Activated CD4-positive, alpha-beta memory T cell treated with anti-CD3 and anti-CD28 coated beads for 36 hours (primary cell): ENCODE measurements around the gene PDZD7. TPM values are rescaled to one million over a fixed set of nuclear protein-coding genes. Genes with fewer than 3 reads are reported as not detected.

Source experiments
- CTCF ChIA-PET: fragments of 350-600 bp; sonication (Branson Sonifier 250); formaldehyde crosslinking; loops from one replicate; lab custom pipeline; 2021; ENCODE audit warnings: antibody characterized with exemption, inconsistent platforms; lab: Charles Lee
- POLR2A ChIA-PET: fragments of 350-600 bp; sonication (Branson Sonifier 250); formaldehyde crosslinking; loops from one replicate; lab custom pipeline; 2021; ENCODE audit warnings: antibody characterized with exemption; lab: Charles Lee
- DNase-seq: peaks from one replicate; pipeline ENCODE4 v3.0.0-alpha.2; 2020
- H3K27ac Mint-ChIP-seq: one replicate; pipeline ENCODE4 v1.8.0; 2021; ENCODE audit warnings: mixed read lengths
- H3K27me3 Mint-ChIP-seq: one replicate; pipeline ENCODE4 v1.8.0; 2021; ENCODE audit warnings: mixed read lengths
- H3K36me3 Mint-ChIP-seq: one replicate; pipeline ENCODE4 v1.8.0; 2021; ENCODE audit warnings: mixed read lengths
- H3K4me1 Mint-ChIP-seq: one replicate; pipeline ENCODE4 v1.8.0; 2021; ENCODE audit warnings: low read depth, mixed read lengths
- H3K4me3 Mint-ChIP-seq: one replicate; pipeline ENCODE4 v1.8.0; 2021; ENCODE audit warnings: mild to moderate bottlenecking, mixed read lengths
- H3K9me3 Mint-ChIP-seq: one replicate; pipeline ENCODE4 v1.8.0; 2021; ENCODE audit warnings: mixed read lengths
- intact Hi-C: fragments of 100-400 bp; cut with micrococcal nuclease; formaldehyde crosslinking; loops from one replicate; pipeline ENCODE4 v1.15.1; 2023
- total RNA-seq, 2 experiments: library from RNA; stranded (reverse); gene quantifications; one replicate each; pipeline ENCODE4 v1.2.3, GENCODE V29; 2021

Gene PDZD7
- total RNA-seq, 2 experiments from 2014 or later = 0.31 to 0.93 TPM

DNA sequence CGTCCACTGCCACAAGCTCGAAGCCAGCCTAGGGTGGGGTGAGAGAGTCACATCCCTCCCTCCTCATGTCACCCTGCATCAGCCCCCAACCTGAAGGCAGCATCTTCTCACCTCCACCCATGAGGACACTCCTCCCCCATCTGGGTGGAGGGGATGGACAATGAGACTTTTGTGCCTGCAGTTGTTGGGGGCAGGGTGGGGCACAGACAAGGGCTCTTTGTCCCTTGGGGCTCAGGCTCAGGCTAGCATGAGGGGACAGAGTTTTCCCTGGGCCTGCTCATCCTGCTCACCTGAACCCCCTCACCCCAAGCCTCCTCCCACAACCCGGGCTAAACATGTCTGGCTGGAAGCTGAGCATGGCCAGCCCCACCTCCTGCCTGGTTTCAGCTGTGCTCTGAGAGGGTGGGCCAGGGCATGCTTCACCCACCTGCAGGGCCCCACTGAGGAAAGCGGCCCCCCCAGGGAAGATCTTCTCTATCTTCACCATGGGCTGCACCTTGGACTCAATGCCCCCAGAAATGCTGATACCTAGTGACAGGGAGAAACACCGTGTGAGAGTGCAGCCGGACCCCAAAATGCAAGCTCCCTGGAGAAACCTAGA is 22.0 kb downstream of the PDZD7 start:
- Mint-ChIP-seq H3K4me1 (peaks cover 10% of the 10 kb centered on the region), H3K27me3 (peaks cover 4% of the 10 kb centered on the region), H3K9me3 (no peaks in the 10 kb centered on the region), H3K4me3 (no peak overlapping the region), H3K36me3 (no peaks in the 10 kb centered on the region), H3K27ac (no peak overlapping the region)
- DNase-seq = no peak
- intact Hi-C loops = no loop called here
- POLR2A ChIA-PET = no interaction called here
- CTCF ChIA-PET = interaction anchor here (1.4 kb wide), 1 partner anchor 10 kb away, joined by 4 read pairs; no protein-coding TSS in a partner anchor

DNA sequence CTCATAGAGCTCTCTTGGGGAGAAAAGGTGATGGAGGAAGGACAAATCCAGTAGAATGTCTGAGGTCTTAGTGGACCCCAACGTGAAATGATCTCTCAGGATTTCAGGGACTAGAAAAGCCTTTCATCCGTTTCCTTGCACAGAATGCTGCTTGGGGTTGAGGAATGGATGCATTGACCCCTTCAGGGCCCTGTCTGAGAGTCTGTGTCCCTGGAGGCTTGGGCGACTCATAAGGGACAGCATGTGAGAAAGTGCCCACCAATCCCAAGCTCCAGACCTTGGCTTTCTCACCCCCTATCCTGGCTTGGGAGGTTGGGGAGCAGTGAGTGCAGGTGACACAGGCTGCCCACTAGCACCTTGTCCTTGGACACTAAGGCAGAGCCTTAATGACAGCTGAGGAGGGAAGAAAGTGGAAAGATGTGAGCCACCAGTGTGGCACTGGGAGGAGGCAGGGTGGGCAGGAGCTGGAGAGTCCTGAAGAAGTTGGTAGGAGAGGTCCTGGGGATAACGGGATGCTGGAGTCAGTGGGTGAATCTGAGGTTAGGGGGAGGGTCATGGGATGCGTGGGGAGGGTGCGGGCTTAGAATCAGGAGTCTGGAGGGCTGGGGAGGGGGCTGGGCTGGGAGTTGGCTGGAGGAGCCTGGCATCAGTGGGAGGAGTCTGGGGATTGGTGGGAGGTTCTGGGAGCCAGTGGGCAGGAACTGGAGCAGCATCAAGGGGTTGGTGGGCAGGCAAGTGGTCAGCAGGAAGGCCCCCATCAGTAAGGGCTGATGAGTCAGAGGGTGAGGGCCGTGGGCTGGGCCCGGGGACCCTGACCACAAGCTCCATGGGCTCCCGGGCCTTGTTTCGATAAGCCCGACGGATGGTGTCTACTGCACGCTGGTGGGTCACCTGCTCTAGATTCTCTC is 22.8 kb downstream of the PDZD7 start:
- ChIA-PET CTCF (interaction anchor here (2.3 to 14.6 kb wide), 2 partner anchors 9 to 11 kb away, joined by 19 to 199 read pairs; no protein-coding TSS in a partner anchor), POLR2A (no interaction called here)
- Mint-ChIP-seq H3K36me3 (no peaks in the 10 kb centered on the region), H3K4me3 (no peak overlapping the region), H3K27ac (no peak overlapping the region), H3K4me1 (peaks cover 7% of the 10 kb centered on the region), H3K27me3 (peaks cover 3% of the 10 kb centered on the region), H3K9me3 (no peaks in the 10 kb centered on the region)
- intact Hi-C loops = no loop called here
- no peak for DNase-seq

DNA sequence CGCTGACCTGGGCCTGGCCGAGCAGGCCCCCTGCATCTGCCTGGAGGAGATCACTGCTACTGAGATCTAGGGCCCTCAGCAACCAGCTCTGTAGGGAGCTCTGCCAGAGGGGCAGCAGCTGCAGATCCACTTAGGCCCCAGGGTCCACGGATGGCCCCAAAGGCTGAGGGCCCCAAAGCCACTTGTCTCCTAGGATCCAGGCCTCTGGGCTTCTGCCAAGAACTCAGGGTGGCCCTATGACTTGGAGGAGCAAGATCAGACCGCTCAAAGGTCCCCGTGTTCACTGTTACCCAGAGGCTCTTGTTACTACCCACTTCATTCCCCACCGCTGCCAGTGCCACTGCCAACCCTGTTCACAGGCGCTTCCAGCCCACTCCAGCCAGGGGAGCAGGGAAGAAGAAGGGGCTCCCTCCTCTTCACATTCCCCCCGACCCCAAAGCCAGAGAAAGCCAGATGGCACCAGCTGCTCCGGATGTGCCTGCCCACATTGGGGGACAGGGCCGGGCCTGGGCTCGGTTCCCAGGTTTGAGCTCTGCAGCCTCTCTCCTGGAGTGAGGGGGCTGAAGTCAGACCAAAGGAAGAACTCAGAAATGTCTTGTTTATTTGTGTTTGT is 23.7 kb downstream of the PDZD7 start:
- intact Hi-C loops = no loop called here
- Mint-ChIP-seq H3K27me3 (no peaks in the 10 kb centered on the region), H3K9me3 (no peaks in the 10 kb centered on the region), H3K36me3 (no peaks in the 10 kb centered on the region), H3K4me1 (no peaks in the 10 kb centered on the region), H3K27ac (no peak overlapping the region), H3K4me3 (no peak overlapping the region)
- ChIA-PET CTCF (interaction anchor here (0.7 to 14.6 kb wide), 4 partner anchors 10 to 232 kb away, joined by 3 to 199 read pairs (median 12); no protein-coding TSS in a partner anchor), POLR2A (no interaction called here)
- DNase-seq = no peak

DNA sequence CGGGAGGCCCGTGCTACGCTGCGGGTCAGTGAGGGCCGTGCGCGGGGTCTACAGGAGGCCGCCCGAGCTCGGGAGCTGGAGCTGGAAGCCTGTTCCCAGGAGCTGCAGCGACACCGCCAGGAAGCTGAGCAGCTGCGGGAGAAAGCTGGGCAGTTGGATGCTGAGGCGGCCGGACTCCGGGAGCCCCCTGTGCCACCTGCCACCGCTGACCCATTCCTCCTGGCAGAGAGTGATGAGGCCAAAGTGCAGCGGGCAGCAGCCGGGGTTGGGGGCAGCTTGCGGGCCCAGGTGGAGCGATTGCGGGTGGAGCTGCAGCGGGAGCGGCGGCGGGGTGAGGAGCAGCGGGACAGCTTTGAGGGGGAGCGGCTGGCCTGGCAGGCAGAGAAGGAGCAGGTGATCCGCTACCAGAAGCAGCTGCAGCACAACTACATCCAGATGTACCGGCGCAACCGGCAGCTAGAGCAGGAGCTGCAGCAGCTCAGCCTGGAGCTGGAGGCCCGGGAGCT is 24.3 kb downstream of the PDZD7 start:
- Mint-ChIP-seq H3K36me3 (no peaks in the 10 kb centered on the region), H3K27ac (no peak overlapping the region), H3K4me3 (no peak overlapping the region), H3K4me1 (no peaks in the 10 kb centered on the region), H3K9me3 (no peaks in the 10 kb centered on the region), H3K27me3 (no peaks in the 10 kb centered on the region)
- DNase-seq = no peak
- intact Hi-C loops = no loop called here
- ChIA-PET CTCF (interaction anchor here (0.7 to 14.6 kb wide), 5 partner anchors 10 to 232 kb away, joined by 3 to 199 read pairs (median 6); no protein-coding TSS in a partner anchor), POLR2A (no interaction called here)

DNA sequence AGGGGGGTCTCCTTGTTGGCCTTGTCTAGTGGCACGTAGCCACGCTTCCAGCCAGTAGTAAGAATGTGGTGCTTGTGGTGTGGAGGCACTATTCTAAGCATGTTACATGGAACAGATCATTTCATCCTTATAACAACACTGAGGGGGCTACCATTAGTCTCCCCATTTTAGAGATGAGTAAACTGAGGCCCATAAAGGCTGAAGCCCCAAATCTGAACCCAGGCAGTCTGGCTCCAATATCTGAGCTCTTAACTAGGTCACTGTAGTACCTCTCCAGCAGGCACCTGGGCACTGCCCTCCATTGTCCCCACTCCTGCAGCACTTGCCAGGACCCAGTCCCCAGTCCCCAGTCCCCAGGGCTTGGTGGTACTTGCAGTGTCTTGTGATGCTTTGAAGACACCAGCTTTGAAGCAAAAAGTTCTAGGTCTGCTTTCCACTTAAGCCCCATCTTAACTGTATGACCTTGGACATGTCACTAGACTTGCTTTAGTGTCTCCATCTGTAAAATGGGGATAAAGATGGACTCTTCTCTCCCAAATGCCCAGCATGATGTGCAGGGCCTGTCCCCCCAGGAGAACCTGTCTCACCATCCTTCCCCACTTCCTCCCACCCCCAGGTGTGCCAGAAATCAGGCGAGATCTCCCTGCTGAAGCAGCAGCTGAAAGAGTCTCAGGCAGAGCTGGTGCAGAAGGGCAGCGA is 24.9 kb downstream of the PDZD7 start:
- no peaks in the 10 kb centered on the region for H3K27me3 Mint-ChIP-seq
- H3K27ac Mint-ChIP-seq = no peak overlapping the region
- ChIA-PET POLR2A (no interaction called here), CTCF (interaction anchor here (1.1 to 14.6 kb wide), 4 partner anchors 9 to 44 kb away, joined by 4 to 199 read pairs (median 12); no protein-coding TSS in a partner anchor)
- intact Hi-C loops = no loop called here
- no peak for DNase-seq
- H3K4me3 Mint-ChIP-seq = no peak overlapping the region
- peaks cover 2% of the 10 kb centered on the region for H3K4me1 Mint-ChIP-seq
- no peaks in the 10 kb centered on the region for H3K36me3 Mint-ChIP-seq
- no peaks in the 10 kb centered on the region for H3K9me3 Mint-ChIP-seq

DNA sequence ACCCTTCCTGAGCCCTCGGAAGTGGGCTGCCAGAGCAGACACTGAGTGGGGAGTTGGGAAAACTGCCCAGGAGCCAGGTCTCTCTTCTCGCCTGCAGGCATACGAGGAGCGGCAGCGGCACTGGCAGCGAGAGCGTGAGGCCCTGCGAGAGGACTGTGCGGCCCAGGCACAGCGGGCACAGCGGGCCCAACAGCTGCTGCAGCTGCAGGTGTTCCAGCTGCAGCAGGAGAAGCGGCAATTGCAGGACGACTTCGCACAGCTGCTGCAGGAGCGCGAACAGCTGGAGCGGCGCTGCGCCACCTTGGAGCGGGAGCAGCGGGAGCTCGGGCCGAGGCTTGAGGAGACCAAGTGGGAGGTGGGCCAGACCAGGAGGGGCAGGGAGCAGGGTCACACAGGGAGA is 25.6 kb downstream of the PDZD7 start:
- H3K9me3 Mint-ChIP-seq = no peaks in the 10 kb centered on the region
- no peak overlapping the region for H3K4me3 Mint-ChIP-seq
- no peak overlapping the region for H3K27ac Mint-ChIP-seq
- peaks cover 3% of the 10 kb centered on the region for H3K4me1 Mint-ChIP-seq
- H3K36me3 Mint-ChIP-seq = no peaks in the 10 kb centered on the region
- no peak for DNase-seq
- CTCF ChIA-PET = interaction anchor here (1.3 to 14.6 kb wide), 3 partner anchors 8 to 21 kb away, joined by 4 to 199 read pairs (median 19); no protein-coding TSS in a partner anchor
- POLR2A ChIA-PET = no interaction called here
- intact Hi-C loops = no loop called here
- no peaks in the 10 kb centered on the region for H3K27me3 Mint-ChIP-seq

DNA sequence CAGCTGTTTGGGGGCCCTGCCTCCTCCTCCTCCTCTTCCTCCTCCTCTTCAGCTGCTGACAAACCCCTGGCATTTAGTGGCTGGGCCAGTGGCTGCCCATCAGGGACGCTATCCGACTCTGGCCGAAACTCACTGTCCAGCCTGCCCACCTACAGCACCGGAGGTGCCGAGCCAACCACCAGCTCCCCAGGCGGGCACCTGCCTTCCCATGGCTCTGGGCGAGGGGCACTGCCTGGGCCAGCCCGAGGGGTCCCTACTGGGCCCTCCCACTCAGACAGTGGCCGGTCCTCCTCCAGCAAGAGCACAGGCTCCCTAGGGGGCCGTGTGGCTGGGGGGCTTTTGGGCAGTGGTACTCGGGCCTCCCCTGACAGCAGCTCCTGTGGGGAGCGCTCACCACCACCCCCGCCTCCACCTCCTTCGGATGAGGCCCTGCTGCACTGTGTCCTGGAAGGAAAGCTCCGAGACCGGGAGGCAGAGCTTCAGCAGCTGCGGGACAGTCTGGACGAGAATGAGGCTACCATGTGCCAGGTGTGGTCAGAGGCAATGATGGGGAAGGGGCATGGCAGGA is 27.2 kb downstream of the PDZD7 start:
- Mint-ChIP-seq H3K4me3 (no peak overlapping the region), H3K27ac (no peak overlapping the region), H3K9me3 (no peaks in the 10 kb centered on the region), H3K4me1 (peaks cover 6% of the 10 kb centered on the region), H3K36me3 (no peaks in the 10 kb centered on the region), H3K27me3 (no peaks in the 10 kb centered on the region)
- ChIA-PET POLR2A (no interaction called here), CTCF (interaction anchor here (1.1 to 14.6 kb wide), 4 partner anchors 8 to 27 kb away, joined by 3 to 199 read pairs (median 8); partner anchors contain the start of genes PDZD7 and SFXN3)
- no peak for DNase-seq
- intact Hi-C loops = no loop called here

DNA sequence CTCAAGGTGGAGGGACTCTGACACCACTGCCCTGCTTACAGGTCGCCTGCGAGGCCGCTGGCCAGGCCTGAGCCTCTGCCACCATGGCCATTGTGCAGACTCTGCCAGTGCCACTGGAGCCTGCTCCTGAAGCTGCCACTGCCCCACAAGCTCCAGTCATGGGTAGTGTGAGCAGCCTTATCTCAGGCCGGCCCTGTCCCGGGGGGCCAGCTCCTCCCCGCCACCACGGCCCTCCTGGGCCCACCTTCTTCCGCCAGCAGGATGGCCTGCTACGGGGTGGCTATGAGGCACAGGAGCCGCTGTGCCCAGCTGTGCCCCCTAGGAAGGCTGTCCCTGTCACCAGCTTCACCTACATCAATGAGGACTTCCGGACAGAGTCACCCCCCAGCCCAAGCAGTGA is 28.5 kb downstream of the PDZD7 start:
- Mint-ChIP-seq H3K27ac (no peak overlapping the region), H3K9me3 (no peaks in the 10 kb centered on the region), H3K27me3 (no peaks in the 10 kb centered on the region), H3K4me1 (peaks cover 11% of the 10 kb centered on the region), H3K4me3 (no peak overlapping the region), H3K36me3 (no peaks in the 10 kb centered on the region)
- ChIA-PET CTCF (interaction anchor here (0.9 to 14.6 kb wide), 4 partner anchors 9 to 49 kb away, joined by 3 to 199 read pairs (median 8); no protein-coding TSS in a partner anchor), POLR2A (no interaction called here)
- intact Hi-C loops = no loop called here
- no peak for DNase-seq

DNA sequence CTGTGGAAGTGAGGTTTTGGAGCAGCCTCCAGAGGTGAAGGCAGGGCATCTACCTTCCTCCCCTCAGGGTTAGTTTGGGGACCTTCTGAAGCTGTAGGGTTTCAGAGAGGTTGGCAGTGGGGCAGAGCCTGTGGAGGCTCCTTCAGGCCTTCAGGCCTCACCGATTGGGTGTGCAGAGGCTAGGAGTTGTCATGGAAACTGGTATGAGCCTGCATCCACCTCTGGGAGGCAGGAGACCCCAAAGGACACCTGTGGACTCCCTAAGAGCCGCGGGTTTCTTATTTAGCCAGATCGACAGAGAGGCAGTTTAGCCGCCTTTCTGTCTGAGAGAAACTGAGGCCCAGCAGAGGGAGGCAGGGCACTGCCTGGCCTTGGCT is 29.3 kb downstream of the PDZD7 start:
- H3K27me3 Mint-ChIP-seq = no peaks in the 10 kb centered on the region
- H3K36me3 Mint-ChIP-seq = no peaks in the 10 kb centered on the region
- CTCF ChIA-PET = interaction anchor here (2.8 to 14.6 kb wide), 2 partner anchors 10 to 15 kb away, joined by 6 to 199 read pairs; no protein-coding TSS in a partner anchor
- POLR2A ChIA-PET = no interaction called here
- no peak overlapping the region for H3K27ac Mint-ChIP-seq
- DNase-seq = no peak
- H3K9me3 Mint-ChIP-seq = no peaks in the 10 kb centered on the region
- intact Hi-C loops = no loop called here
- no peak overlapping the region for H3K4me3 Mint-ChIP-seq
- peaks cover 14% of the 10 kb centered on the region for H3K4me1 Mint-ChIP-seq

DNA sequence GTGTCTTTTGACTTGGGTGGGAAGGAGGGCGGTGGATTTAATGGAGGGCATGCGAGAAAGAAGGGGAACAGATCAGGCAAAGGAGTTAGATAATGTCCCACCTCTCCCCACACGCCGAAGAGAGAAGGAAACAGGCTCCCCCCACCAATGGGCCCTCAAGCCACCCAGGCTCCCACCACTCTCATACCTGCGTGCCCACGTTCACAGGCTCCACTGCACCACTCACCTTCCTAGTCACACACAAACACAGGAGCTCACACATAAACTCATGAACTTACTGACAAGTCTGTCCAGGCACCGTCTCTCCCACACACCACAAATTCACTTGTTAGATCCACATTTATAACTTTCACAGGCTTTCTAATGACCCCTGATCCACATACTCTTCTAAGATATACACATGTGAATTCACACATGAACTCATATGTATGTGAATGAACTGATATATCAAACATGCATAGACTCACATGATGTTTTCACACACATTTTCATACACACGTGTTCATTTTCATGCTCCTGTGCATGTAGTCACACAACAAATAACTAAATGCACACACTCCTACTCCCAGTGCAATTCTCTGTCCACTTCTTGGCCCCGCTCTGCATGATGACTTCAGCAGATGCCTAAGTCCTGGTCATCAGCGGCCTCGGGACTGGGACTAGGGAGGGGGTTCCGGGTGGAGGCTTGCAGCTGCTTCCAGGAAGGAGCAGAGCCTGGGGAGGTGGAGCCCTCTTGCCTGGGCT is 29.8 kb downstream of the PDZD7 start:
- no peaks in the 10 kb centered on the region for H3K36me3 Mint-ChIP-seq
- no peaks in the 10 kb centered on the region for H3K27me3 Mint-ChIP-seq
- peak overlapping the region; percentile 25 for H3K4me3 Mint-ChIP-seq
- no peak overlapping the region for H3K27ac Mint-ChIP-seq
- POLR2A ChIA-PET = no interaction called here
- H3K4me1 Mint-ChIP-seq = peaks cover 19% of the 10 kb centered on the region
- CTCF ChIA-PET = interaction anchor here (2.8 to 14.6 kb wide), 2 partner anchors 11 to 16 kb away, joined by 6 to 199 read pairs; no protein-coding TSS in a partner anchor
- intact Hi-C loops = no loop called here
- no peak for DNase-seq
- H3K9me3 Mint-ChIP-seq = no peaks in the 10 kb centered on the region
